ENCODE data around the gene ZNF784.

ZNF784 gene

GRCh38 chr19:55606817-55607216 lies 17.5 kb downstream of the ZNF784 start:
- peak overlapping the region; percentile 96 for H3K4me3 ChIP-seq (ENCODE audit: low read depth, low read length)
- no peak for DNase-seq (ENCODE audit: low read depth, low spot score)
- no peak for TF ChIP-seq CTCF (IDR thresholded peaks at IDR 0.05; ENCODE audit: insufficient read depth, low read length, missing control alignments)
- POLR2A ChIA-PET = interaction anchor here (0.5 to 1.5 kb wide), 6 partner anchors 11 to 120 kb away, joined by 3 to 5 read pairs (median 3); partner anchors contain the start of gene ZNF579
- CTCF ChIA-PET = interaction anchor here (0.8 to 4.3 kb wide), 28 partner anchors 9 to 466 kb away, joined by 3 to 70 read pairs (median 6); partner anchors contain the start of genes NAT14, ZNF579 and ZNF784

- no peak for DNase-seq (ENCODE audit: low read depth, low spot score)
- peak overlapping the region; percentile 96 for H3K4me3 ChIP-seq (ENCODE audit: low read depth, low read length)
- ChIA-PET POLR2A (interaction anchor here (0.5 to 1.5 kb wide), 10 partner anchors 11 to 119 kb away, joined by 3 to 6 read pairs (median 3); partner anchors contain the start of genes ZNF579, ZNF581 and ZNF784), CTCF (interaction anchor here (0.7 to 4.3 kb wide), 33 partner anchors 9 to 466 kb away, joined by 3 to 70 read pairs (median 6); partner anchors contain the start of genes NAT14, ZNF579 and ZNF784)
- TF ChIP-seq CTCF (IDR thresholded peaks at IDR 0.05; ENCODE audit: insufficient read depth, low read length, missing control alignments) = no peak
Measured at GRCh38 chr19:55606471-55606787, 17.9 kb downstream of the ZNF784 start.

GRCh38 chr19:55605637-55606470 lies 18.5 kb downstream of the ZNF784 start, which contains the start of gene ZNF865:
TSS of gene ZNF865 (plus strand) at chr19:55605647. CDS start at chr19:55613619, 7,972 bp downstream.
- ChIA-PET CTCF (interaction anchor here (0.7 to 4.3 kb wide), 36 partner anchors 10 to 518 kb away, joined by 3 to 70 read pairs (median 6); partner anchors contain the start of genes NAT14, ZNF579 and ZNF784), POLR2A (interaction anchor here (0.7 to 1.5 kb wide), 9 partner anchors 12 to 119 kb away, joined by 3 to 6 read pairs (median 3); partner anchors contain the start of genes ZNF579, ZNF581 and ZNF784)
- TF ChIP-seq CTCF (IDR thresholded peaks at IDR 0.05; ENCODE audit: insufficient read depth, low read length, missing control alignments) = peak; percentile 88

GRCh38 chr19:55605207-55605636 lies 19.1 kb downstream of the ZNF784 start:
- no peak for TF ChIP-seq CTCF (IDR thresholded peaks at IDR 0.05; ENCODE audit: insufficient read depth, low read length, missing control alignments)
- peak overlapping the region; percentile 96 for H3K4me3 ChIP-seq (ENCODE audit: low read depth, low read length)
- CTCF ChIA-PET = interaction anchor here (0.7 to 4.3 kb wide), 25 partner anchors 8 to 517 kb away, joined by 3 to 70 read pairs (median 6); partner anchors contain the start of gene ZNF784
- POLR2A ChIA-PET = interaction anchor here (0.6 to 1.5 kb wide), 7 partner anchors 19 to 543 kb away, joined by 3 to 6 read pairs (median 5); partner anchors contain the start of genes ZNF581 and ZNF784
- peak; percentile 65 for DNase-seq (ENCODE audit: low read depth, low spot score)

More at GRCh38 chr19:55605637-55606470, 18.5 kb downstream of the ZNF784 start, which contains the start of gene ZNF865:
- no peak for DNase-seq (ENCODE audit: low read depth, low spot score)
- peak within 1 kb of the TSS; percentile 96 for H3K4me3 ChIP-seq (ENCODE audit: low read depth, low read length)

GRCh38 chr19:55603581-55604292 lies 20.6 kb downstream of the ZNF784 start:
- DNase-seq (ENCODE audit: low read depth, low spot score) = no peak
- ChIA-PET POLR2A (interaction anchor here (1.1 kb wide), 1 partner anchor 18 kb away, joined by 3 read pairs; no protein-coding TSS in a partner anchor), CTCF (interaction anchor here (1.0 to 3.9 kb wide), 5 partner anchors 10 to 136 kb away, joined by 3 to 36 read pairs (median 4); no protein-coding TSS in a partner anchor)
- TF ChIP-seq CTCF (IDR thresholded peaks at IDR 0.05; ENCODE audit: insufficient read depth, low read length, missing control alignments) = no peak
- no peak overlapping the region for H3K4me3 ChIP-seq (ENCODE audit: low read depth, low read length)
